Mesothelial cell of epicardium (in vitro differentiated cells): Measurements from ENCODE around the gene HDAC9. TPM values are rescaled to one million over a fixed set of nuclear protein-coding genes. Genes with fewer than 3 reads are reported as not detected.

ENCODE experiments used
- DNase-seq, 2 experiments: peaks; one replicate each; pipeline ENCODE4 v3.0.0; 2021; ENCODE audit warnings: low spot score in 2 of 2; ENCODE audit not compliant: unreplicated experiment in 2 of 2
- H3K27ac Mint-ChIP-seq: 2 replicates; pipeline ENCODE4 v1.8.0; 2021; ENCODE audit warnings: mixed read lengths
- H3K27me3 Mint-ChIP-seq: 2 replicates; pipeline ENCODE4 v1.8.0; 2021; ENCODE audit warnings: low read depth, mixed read lengths
- H3K36me3 Mint-ChIP-seq: 2 replicates; pipeline ENCODE4 v1.8.0; 2021; ENCODE audit warnings: mixed read lengths
- H3K4me1 Mint-ChIP-seq: 2 replicates; pipeline ENCODE4 v1.8.0; 2021; ENCODE audit warnings: mixed read lengths
- H3K4me3 Mint-ChIP-seq: 2 replicates; pipeline ENCODE4 v1.8.0; 2021; ENCODE audit warnings: mild to moderate bottlenecking, moderate library complexity, mixed read lengths
- H3K9me3 Mint-ChIP-seq: 2 replicates; pipeline ENCODE4 v1.8.0; 2021; ENCODE audit warnings: mixed read lengths
- total RNA-seq: library from RNA; stranded (reverse); gene quantifications from 3 replicates; pipeline ENCODE4 v1.2.1, GENCODE V29; 2021
- TF ChIP-seq, protein P1 (sequence below): fragments of 200-600 bp; sonication (generic); IDR thresholded peaks from one replicate; pipeline ENCODE4 v1.5.0; 2021; ENCODE audit warnings: antibody characterized with exemption; ENCODE audit not compliant: unreplicated experiment

Gene HDAC9
- total RNA-seq, 1 donor from 2014 or later = 37.4 TPM

GRCh38 chr7:18829858-18830285, 334.3 kb downstream of the HDAC9 start:
- no peaks in the 10 kb centered on the region for H3K9me3 Mint-ChIP-seq
- H3K4me1 Mint-ChIP-seq = peaks cover 53% of the 10 kb centered on the region
- H3K27ac Mint-ChIP-seq = peak overlapping the region; percentile 95
- no peak for DNase-seq
- H3K36me3 Mint-ChIP-seq = no peaks in the 10 kb centered on the region
- no peak overlapping the region for H3K4me3 Mint-ChIP-seq
- TF ChIP-seq, protein P1, sequence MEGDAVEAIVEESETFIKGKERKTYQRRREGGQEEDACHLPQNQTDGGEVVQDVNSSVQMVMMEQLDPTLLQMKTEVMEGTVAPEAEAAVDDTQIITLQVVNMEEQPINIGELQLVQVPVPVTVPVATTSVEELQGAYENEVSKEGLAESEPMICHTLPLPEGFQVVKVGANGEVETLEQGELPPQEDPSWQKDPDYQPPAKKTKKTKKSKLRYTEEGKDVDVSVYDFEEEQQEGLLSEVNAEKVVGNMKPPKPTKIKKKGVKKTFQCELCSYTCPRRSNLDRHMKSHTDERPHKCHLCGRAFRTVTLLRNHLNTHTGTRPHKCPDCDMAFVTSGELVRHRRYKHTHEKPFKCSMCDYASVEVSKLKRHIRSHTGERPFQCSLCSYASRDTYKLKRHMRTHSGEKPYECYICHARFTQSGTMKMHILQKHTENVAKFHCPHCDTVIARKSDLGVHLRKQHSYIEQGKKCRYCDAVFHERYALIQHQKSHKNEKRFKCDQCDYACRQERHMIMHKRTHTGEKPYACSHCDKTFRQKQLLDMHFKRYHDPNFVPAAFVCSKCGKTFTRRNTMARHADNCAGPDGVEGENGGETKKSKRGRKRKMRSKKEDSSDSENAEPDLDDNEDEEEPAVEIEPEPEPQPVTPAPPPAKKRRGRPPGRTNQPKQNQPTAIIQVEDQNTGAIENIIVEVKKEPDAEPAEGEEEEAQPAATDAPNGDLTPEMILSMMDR = no peak
- no peaks in the 10 kb centered on the region for H3K27me3 Mint-ChIP-seq

- no peaks in the 10 kb centered on the region for H3K27me3 Mint-ChIP-seq
- TF ChIP-seq, protein P1 = no peak
- DNase-seq = no peak
- H3K4me1 Mint-ChIP-seq = peaks cover 65% of the 10 kb centered on the region
- H3K36me3 Mint-ChIP-seq = no peaks in the 10 kb centered on the region
- H3K4me3 Mint-ChIP-seq = no peak overlapping the region
- no peaks in the 10 kb centered on the region for H3K9me3 Mint-ChIP-seq
- H3K27ac Mint-ChIP-seq = peak overlapping the region; percentile 65
These were observed 335.9 kb downstream of the HDAC9 start for GRCh38 chr7:18831419-18831818.

DNA sequence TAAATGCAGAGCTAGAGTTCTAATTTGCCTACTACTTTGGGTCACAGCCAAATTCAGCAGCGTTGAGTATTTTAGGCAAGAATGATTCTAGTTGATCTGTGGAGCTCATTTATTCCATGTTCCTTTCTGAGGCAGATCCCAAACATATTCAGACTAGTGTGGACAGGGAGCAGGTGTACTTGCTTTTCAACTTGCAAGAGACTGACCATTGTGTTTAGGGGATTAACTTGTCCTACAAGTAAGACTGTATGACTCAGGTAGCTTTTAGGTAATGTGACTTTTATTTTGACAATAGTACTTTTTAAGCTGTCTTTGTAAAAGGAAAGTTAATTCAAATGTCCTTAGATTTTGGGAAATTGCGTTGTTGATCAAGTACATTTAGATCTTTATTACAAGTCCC, 336.4 kb downstream of the HDAC9 start:
- TF ChIP-seq, protein P1 = no peak
- Mint-ChIP-seq H3K27ac (peak overlapping the region; percentile 18), H3K9me3 (no peaks in the 10 kb centered on the region), H3K36me3 (no peaks in the 10 kb centered on the region), H3K27me3 (no peaks in the 10 kb centered on the region), H3K4me1 (peaks cover 65% of the 10 kb centered on the region), H3K4me3 (no peak overlapping the region)
- DNase-seq = no peak

GRCh38 chr7:18834577-18834976, 339.0 kb downstream of the HDAC9 start:
- H3K27me3 Mint-ChIP-seq = no peaks in the 10 kb centered on the region
- H3K27ac Mint-ChIP-seq = peak overlapping the region; percentile 97
- TF ChIP-seq, protein P1 = no peak

GRCh38 chr7:18835001-18835690, 339.6 kb downstream of the HDAC9 start:
- Mint-ChIP-seq H3K4me3 (peak overlapping the region; percentile 3), H3K27ac (peak overlapping the region; percentile 97), H3K36me3 (no peaks in the 10 kb centered on the region), H3K27me3 (no peaks in the 10 kb centered on the region), H3K9me3 (peaks cover 4% of the 10 kb centered on the region), H3K4me1 (peaks cover 42% of the 10 kb centered on the region)
- DNase-seq = no peak
- TF ChIP-seq, protein P1 = no peak

More at GRCh38 chr7:18834577-18834976, 339.0 kb downstream of the HDAC9 start:
- H3K36me3 Mint-ChIP-seq = no peaks in the 10 kb centered on the region
- peaks cover 4% of the 10 kb centered on the region for H3K9me3 Mint-ChIP-seq
- DNase-seq = no peak
- H3K4me1 Mint-ChIP-seq = peaks cover 48% of the 10 kb centered on the region
- peak overlapping the region; percentile 2 for H3K4me3 Mint-ChIP-seq

- no peak for DNase-seq
- H3K27ac Mint-ChIP-seq = no peak overlapping the region
- H3K27me3 Mint-ChIP-seq = no peaks in the 10 kb centered on the region
- no peak overlapping the region for H3K4me3 Mint-ChIP-seq
- peaks cover 28% of the 10 kb centered on the region for H3K4me1 Mint-ChIP-seq
- peaks cover 1% of the 10 kb centered on the region for H3K36me3 Mint-ChIP-seq
- TF ChIP-seq, protein P1 = no peak
- H3K9me3 Mint-ChIP-seq = no peaks in the 10 kb centered on the region
These were observed 348.4 kb downstream of the HDAC9 start for GRCh38 chr7:18843979-18844378.
